Heart right ventricle (tissue), 16 donors: ENCODE data around the gene FARSA. TPM values are rescaled to one million over a fixed set of nuclear protein-coding genes. Genes with fewer than 3 reads are reported as not detected.

Experiments
- ATAC-seq, 8 donors: fragments of 200-7000 bp; cut with Tn5 transposase; one replicate each; pipeline ENCODE4 v1.9.1; 2020; ENCODE audit warnings: mild to moderate bottlenecking in 8 of 8, moderate library complexity in 8 of 8, moderate number of reproducible peaks in 1 of 8
- DNase-seq, 2 donors: peaks; one replicate each; pipeline ENCODE4 v3.0.0-alpha.2; 2020
- H3K27ac ChIP-seq, 10 donors: fragments of 200-600 bp; sonication (generic) in 2 of 10; one replicate each; pipeline versions ENCODE4 v1.5.0 to v1.8.0; 2020 to 2022; ENCODE audit warnings: mild to moderate bottlenecking in 3 of 10
- H3K27me3 ChIP-seq, 7 donors: fragments of 200-600 bp; one replicate each; pipeline ENCODE4 v1.8.0; 2021 to 2022; ENCODE audit warnings: mild to moderate bottlenecking in 2 of 7
- H3K36me3 ChIP-seq, 9 donors: fragments of 200-600 bp; sonication (generic) in 1 of 9; one replicate each; pipeline versions ENCODE4 v1.5.0 to v1.8.0; 2020 to 2022; ENCODE audit warnings: mild to moderate bottlenecking in 2 of 9
- H3K4me1 ChIP-seq, 9 donors: fragments of 200-600 bp; sonication (generic) in 1 of 9; one replicate each; pipeline versions ENCODE4 v1.5.0 to v1.8.0; 2020 to 2022; ENCODE audit warnings: mild to moderate bottlenecking in 4 of 9
- H3K4me3 ChIP-seq, 10 donors: fragments of 200-600 bp; sonication (generic) in 2 of 10; one replicate each; pipeline versions ENCODE4 v1.5.0 to v1.8.0; 2020 to 2022; ENCODE audit warnings: mild to moderate bottlenecking in 7 of 10, moderate library complexity in 2 of 10
- H3K9me3 ChIP-seq, 11 donors: fragments of 200-600 bp in 10 of 11; sonication (generic) in 2 of 11; one replicate each; pipeline versions ENCODE4 v1.5.0 to v1.8.0; 2013 to 2022; ENCODE audit warnings: mild to moderate bottlenecking in 2 of 11, control low read depth in 1 of 11, moderate library complexity in 1 of 11
- CTCF ChIP-seq, 9 donors: fragments of 200-600 bp; sonication (generic) in 2 of 9; IDR thresholded peaks; one replicate each; pipeline versions ENCODE4 v1.5.0 to v1.8.0; 2021 to 2022; ENCODE audit warnings: antibody characterized with exemption in 9 of 9, mild to moderate bottlenecking in 5 of 9, moderate library complexity in 1 of 9
- WGBS, 2 donors: extraction: QIAGEN DNeasy Blood & Tissue Kit; methylation state at CpG; one replicate each; pipeline ENCODE4 v1.1.7; 2013; ENCODE audit warnings: inconsistent platforms in 1 of 2; 5-methylcytosine and 5-hydroxymethylcytosine counted together
- intact Hi-C, 10 donors: fragments of 100-400 bp; cut with DNase I; formaldehyde crosslinking; loops; one replicate each; pipeline versions ENCODE4 v1.11.1 to v1.14.2; 2022
- polyA plus RNA-seq, 2 donors: library from polyadenylated mRNA; stranded (reverse); fragments of 200-250 nt; gene quantifications; one replicate each; pipeline ENCODE4 v1.2.3, GENCODE V29; 2013
- total RNA-seq, 10 donors: library from RNA; stranded (reverse); fragmentation: NEBNext Ultra II Directional in 3 of 10; extraction: Animal tissue kit (Norgen Biotek cat#: 25700) in 3 of 10; gene quantifications; one replicate each; pipeline versions ENCODE4 v1.2.1 to v1.2.4, GENCODE V29; 2021 to 2023
- donor health status: Arrhythmogenic right ventricular cardiomyopathy.
- donor health status: ischemic (EF 13 %, LVEDD 7.1; RV severe dilation, severe dysfunction).
- donor health status: healthy with polysubstance abuse.
- donor health status: DM: no; HTN: yes; CAD: no.
- donor health status: DM: no; HTN: no; CAD: no.
- donor health status: ischemic (EF 25% LVEDD 6.9; RV normal size, moderate dysfunction).
- donor health status: ischemic (EF 25% LVEDD 5.7; RV mildly dilated, moderate dysfunction).
- donor health status: healthy.
- donor health status: DM: yes; HTN: yes; CAD: no.
- donor health status: Ischemic cardiomyopathy.
- donor health status: ischemic (EF 35%, LVEDD 5.7; RV mildly dilated, moderate dysfunction).
- donor health status: nonischemic (EF 11% LVEDD 7.7; RV severe dilation, severe dysfunction).
- donor health status: DM: yes; HTN: yes; CAD: no.
- donor health status: PGD.
- donor health status: ischemic (EF 29% LVEDD 5.4; RV normal size, mild dysfunction).
- donor health status: nonischemic (EF 23%, LVEDD 6.1; RV moderate dilation, normal function).

FARSA gene
- total and polyA plus RNA-seq, 12 donors, result 23.2 to 81.4 (median 38.5) TPM

- 93 to 94% methylated on average over 10 of the region's 10 CpGs for WGBS, 2 donors
- Histone ChIP-seq H3K9me3 (no peaks in the 10 kb centered on the region), H3K36me3 (peaks cover 0 to 27% (median 4%) of the 10 kb centered on the region in 9 donors), H3K4me1 (peaks cover under 1 to 46% (median 27%) of the 10 kb centered on the region in 9 donors), H3K27me3 (no peaks in the 10 kb centered on the region), H3K27ac (no peak overlapping the region), H3K4me3 (no peak overlapping the region)
- ATAC-seq, result no peak
- TF ChIP-seq CTCF (IDR thresholded peaks at IDR 0.05), result no peak
- intact Hi-C loops, result no loop called here
- DNase-seq, result no peak
Measured at GRCh38 chr19:12935071-12935470, 1.6 kb upstream of the FARSA start.

- peaks cover 0 to 34% (median 14%) of the 10 kb centered on the region in 9 donors for H3K4me1 ChIP-seq
- intact Hi-C loops, result no loop called here
- WGBS, 2 donors, result 28 to 36% methylated on average over 16 of the region's 16 CpGs
- no peak for TF ChIP-seq CTCF (IDR thresholded peaks at IDR 0.05)
- H3K9me3 ChIP-seq, result no peaks in the 10 kb centered on the region
- H3K27me3 ChIP-seq, result no peaks in the 10 kb centered on the region
- H3K27ac ChIP-seq, result peak overlapping the region in 8 of 10 donors; percentile 79 to 90 (median 87)
- no peak for DNase-seq
- peaks cover 0 to 41% (median 22%) of the 10 kb centered on the region in 9 donors for H3K36me3 ChIP-seq
- ATAC-seq, result peak in 2 of 8 donors; percentile 0
- peak overlapping the region; percentile 57 to 100 (median 86) for H3K4me3 ChIP-seq
Measured at GRCh38 chr19:12932392-12933286, 872 bp downstream of the FARSA start.

GRCh38 chr19:12930002-12930645 is 3.4 kb downstream of the FARSA start:
- no peaks in the 10 kb centered on the region for H3K27me3 ChIP-seq
- 90 to 94% methylated on average over 19 of the region's 19 CpGs for WGBS, 2 donors
- DNase-seq, result no peak
- peaks cover 0 to 66% (median 43%) of the 10 kb centered on the region in 9 donors for H3K36me3 ChIP-seq
- intact Hi-C loops, result no loop called here
- TF ChIP-seq CTCF (IDR thresholded peaks at IDR 0.05), result no peak
- no peaks in the 10 kb centered on the region for H3K9me3 ChIP-seq
- no peak overlapping the region for H3K27ac ChIP-seq
- H3K4me3 ChIP-seq, result no peak overlapping the region
- peaks cover 0 to 22% (median 14%) of the 10 kb centered on the region in 9 donors for H3K4me1 ChIP-seq
- ATAC-seq, result no peak

GRCh38 chr19:12924621-12925310 is 8.7 kb downstream of the FARSA start:
- 96 to 97% methylated on average over 29 of the region's 29 CpGs for WGBS, 2 donors
- H3K27me3 ChIP-seq, result no peaks in the 10 kb centered on the region
- H3K4me3 ChIP-seq, result no peak overlapping the region
- no peak for TF ChIP-seq CTCF (IDR thresholded peaks at IDR 0.05)
- H3K27ac ChIP-seq, result no peak overlapping the region
- H3K9me3 ChIP-seq, result no peaks in the 10 kb centered on the region
- H3K4me1 ChIP-seq, result no peaks in the 10 kb centered on the region
- peak in 1 of 8 donors; percentile 11 for ATAC-seq
- H3K36me3 ChIP-seq, result peaks cover 0 to 82% (median 69%) of the 10 kb centered on the region in 9 donors
- intact Hi-C loops, result no loop called here
- DNase-seq, result no peak
